SK-N-SH treated with all-trans-retinoic acid at 6 μM for 48 hours (cell line): ENCODE data around the gene IL15.
A peak's percentile ranks its signal among the peaks of the same experiment; 100 is the strongest.
"Not testable (repeated sequence)": the region's sequence is repeated elsewhere in the genome, so short reads cannot be mapped to it uniquely, and the experiment has no call there.

ENCODE experiments used
- ATAC-seq: fragments of 200-7000 bp; cut with Tn5 transposase; 3 replicates; pipeline ENCODE4 v1.9.1; 2020; ENCODE audit warnings: mild to moderate bottlenecking, moderate library complexity
- ARNTL ChIP-seq: fragments of 450-650 bp; formaldehyde crosslinking; IDR thresholded peaks from 2 replicates; pipeline ENCODE4 v1.5.0; 2020; ENCODE audit warnings: low read depth, mild to moderate bottlenecking, moderate library complexity, borderline replicate concordance
- BACH2 ChIP-seq: fragments of 250-450 bp; sonication (Bioruptor Pico); IDR thresholded peaks from 2 replicates; pipeline ENCODE4 v1.9.0; 2021; ENCODE audit warnings: mild to moderate bottlenecking, borderline replicate concordance
- CSDC2 ChIP-seq: fragments of 250-450 bp; sonication (Bioruptor Pico); IDR thresholded peaks from 2 replicates; pipeline ENCODE4 v1.5.0; 2020; ENCODE audit warnings: mild to moderate bottlenecking, moderate library complexity
- ESRRG ChIP-seq: fragments of 250-450 bp; sonication (Bioruptor Pico); IDR thresholded peaks from 2 replicates; pipeline ENCODE4 v1.6.1; 2021; ENCODE audit warnings: mild to moderate bottlenecking
- GLIS3 ChIP-seq: fragments of 250-450 bp; sonication (Bioruptor Pico); IDR thresholded peaks from 2 replicates; pipeline ENCODE4 v1.5.0; 2020; ENCODE audit warnings: mild to moderate bottlenecking, moderate library complexity
- OSR1 ChIP-seq: fragments of 250-450 bp; sonication (Bioruptor Pico); IDR thresholded peaks from 2 replicates; pipeline ENCODE4 v1.8.0; 2022; ENCODE audit warnings: moderate library complexity, mild to moderate bottlenecking, inconsistent platforms
- POU6F1 ChIP-seq: fragments of 250-450 bp; sonication (Bioruptor Pico); IDR thresholded peaks from 2 replicates; pipeline ENCODE4 v1.8.0; 2021; ENCODE audit warnings: low read depth, mild to moderate bottlenecking, moderate library complexity, borderline replicate concordance
- PPARA ChIP-seq: fragments of 250-450 bp; sonication (Bioruptor Pico); IDR thresholded peaks from 2 replicates; pipeline ENCODE4 v1.5.0; 2020; ENCODE audit warnings: mild to moderate bottlenecking, borderline replicate concordance
- RARB ChIP-seq: fragments of 250-450 bp; sonication (Bioruptor Pico); IDR thresholded peaks from 2 replicates; pipeline ENCODE4 v1.8.0; 2021; ENCODE audit warnings: mild to moderate bottlenecking, moderate library complexity
- TCF4 ChIP-seq: fragments of 250-450 bp; sonication (Bioruptor Pico); IDR thresholded peaks from 2 replicates; pipeline ENCODE4 v1.8.0; 2021; ENCODE audit warnings: mild to moderate bottlenecking, moderate library complexity, borderline replicate concordance
- TOX ChIP-seq: fragments of 250-450 bp; sonication (Bioruptor Pico); IDR thresholded peaks from 2 replicates; pipeline ENCODE4 v1.8.0; 2021; ENCODE audit warnings: mild to moderate bottlenecking, moderate library complexity, borderline replicate concordance
- ZC3H10 ChIP-seq: fragments of 250-450 bp; sonication (Bioruptor Pico); IDR thresholded peaks from 2 replicates; pipeline ENCODE4 v1.5.1; 2021; ENCODE audit warnings: mild to moderate bottlenecking, moderate library complexity
- ZFP3 ChIP-seq: fragments of 250-450 bp; sonication (Bioruptor Pico); IDR thresholded peaks from 2 replicates; pipeline ENCODE4 v1.5.0; 2020; ENCODE audit warnings: mild to moderate bottlenecking, moderate library complexity
- ZFP30 ChIP-seq: fragments of 450-650 bp; formaldehyde crosslinking; IDR thresholded peaks from 2 replicates; pipeline ENCODE4 v1.5.0; 2022; ENCODE audit warnings: mild to moderate bottlenecking, moderate library complexity
- ZNF565 ChIP-seq: fragments of 450-650 bp; formaldehyde crosslinking; conservative IDR thresholded peaks from 2 replicates; pipeline ENCODE4 v1.5.0; 2020; ENCODE audit warnings: low read depth, mild to moderate bottlenecking, moderate library complexity
- ZNF70 ChIP-seq: fragments of 450-650 bp; formaldehyde crosslinking; IDR thresholded peaks from 2 replicates; pipeline ENCODE4 v1.5.0; 2020; ENCODE audit warnings: mild to moderate bottlenecking, moderate library complexity
- ZNF8 ChIP-seq: fragments of 450-650 bp; formaldehyde crosslinking; IDR thresholded peaks from 2 replicates; pipeline ENCODE4 v1.5.0; 2020; ENCODE audit warnings: mild to moderate bottlenecking, moderate library complexity
- TF ChIP-seq, protein P1 (sequence below): fragments of 250-450 bp; sonication (Bioruptor Pico); IDR thresholded peaks from 2 replicates; pipeline ENCODE4 v1.5.0; 2020; ENCODE audit warnings: mild to moderate bottlenecking, moderate library complexity
- TF ChIP-seq, protein P2 (sequence below): fragments of 250-450 bp; sonication (Bioruptor Pico); IDR thresholded peaks from 2 replicates; pipeline ENCODE4 v1.8.0; 2020; ENCODE audit warnings: mild to moderate bottlenecking, moderate library complexity, borderline replicate concordance
- TF ChIP-seq, protein P3 (sequence below): fragments of 250-450 bp; sonication (Bioruptor Pico); IDR thresholded peaks from 2 replicates; pipeline ENCODE4 v1.5.1; 2021; ENCODE audit warnings: mild to moderate bottlenecking, moderate library complexity
- TF ChIP-seq, protein P4 (sequence below): fragments of 250-450 bp; sonication (Bioruptor Pico); IDR thresholded peaks from 2 replicates; pipeline ENCODE4 v1.5.1; 2020; ENCODE audit warnings: low read depth, mild to moderate bottlenecking, moderate library complexity

The IL15 gene

GRCh38 chr4:141599853-141600252 is 36.5 kb upstream of the IL15 start:
- peak; percentile 72 for ATAC-seq
- no peak for TF ChIP-seq ARNTL (CRISPR knock-in tag)
- TF ChIP-seq, protein P1, sequence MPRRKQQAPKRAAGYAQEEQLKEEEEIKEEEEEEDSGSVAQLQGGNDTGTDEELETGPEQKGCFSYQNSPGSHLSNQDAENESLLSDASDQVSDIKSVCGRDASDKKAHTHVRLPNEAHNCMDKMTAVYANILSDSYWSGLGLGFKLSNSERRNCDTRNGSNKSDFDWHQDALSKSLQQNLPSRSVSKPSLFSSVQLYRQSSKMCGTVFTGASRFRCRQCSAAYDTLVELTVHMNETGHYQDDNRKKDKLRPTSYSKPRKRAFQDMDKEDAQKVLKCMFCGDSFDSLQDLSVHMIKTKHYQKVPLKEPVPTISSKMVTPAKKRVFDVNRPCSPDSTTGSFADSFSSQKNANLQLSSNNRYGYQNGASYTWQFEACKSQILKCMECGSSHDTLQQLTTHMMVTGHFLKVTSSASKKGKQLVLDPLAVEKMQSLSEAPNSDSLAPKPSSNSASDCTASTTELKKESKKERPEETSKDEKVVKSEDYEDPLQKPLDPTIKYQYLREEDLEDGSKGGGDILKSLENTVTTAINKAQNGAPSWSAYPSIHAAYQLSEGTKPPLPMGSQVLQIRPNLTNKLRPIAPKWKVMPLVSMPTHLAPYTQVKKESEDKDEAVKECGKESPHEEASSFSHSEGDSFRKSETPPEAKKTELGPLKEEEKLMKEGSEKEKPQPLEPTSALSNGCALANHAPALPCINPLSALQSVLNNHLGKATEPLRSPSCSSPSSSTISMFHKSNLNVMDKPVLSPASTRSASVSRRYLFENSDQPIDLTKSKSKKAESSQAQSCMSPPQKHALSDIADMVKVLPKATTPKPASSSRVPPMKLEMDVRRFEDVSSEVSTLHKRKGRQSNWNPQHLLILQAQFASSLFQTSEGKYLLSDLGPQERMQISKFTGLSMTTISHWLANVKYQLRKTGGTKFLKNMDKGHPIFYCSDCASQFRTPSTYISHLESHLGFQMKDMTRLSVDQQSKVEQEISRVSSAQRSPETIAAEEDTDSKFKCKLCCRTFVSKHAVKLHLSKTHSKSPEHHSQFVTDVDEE (CRISPR knock-in tag), result no peak
- TF ChIP-seq, protein P2, sequence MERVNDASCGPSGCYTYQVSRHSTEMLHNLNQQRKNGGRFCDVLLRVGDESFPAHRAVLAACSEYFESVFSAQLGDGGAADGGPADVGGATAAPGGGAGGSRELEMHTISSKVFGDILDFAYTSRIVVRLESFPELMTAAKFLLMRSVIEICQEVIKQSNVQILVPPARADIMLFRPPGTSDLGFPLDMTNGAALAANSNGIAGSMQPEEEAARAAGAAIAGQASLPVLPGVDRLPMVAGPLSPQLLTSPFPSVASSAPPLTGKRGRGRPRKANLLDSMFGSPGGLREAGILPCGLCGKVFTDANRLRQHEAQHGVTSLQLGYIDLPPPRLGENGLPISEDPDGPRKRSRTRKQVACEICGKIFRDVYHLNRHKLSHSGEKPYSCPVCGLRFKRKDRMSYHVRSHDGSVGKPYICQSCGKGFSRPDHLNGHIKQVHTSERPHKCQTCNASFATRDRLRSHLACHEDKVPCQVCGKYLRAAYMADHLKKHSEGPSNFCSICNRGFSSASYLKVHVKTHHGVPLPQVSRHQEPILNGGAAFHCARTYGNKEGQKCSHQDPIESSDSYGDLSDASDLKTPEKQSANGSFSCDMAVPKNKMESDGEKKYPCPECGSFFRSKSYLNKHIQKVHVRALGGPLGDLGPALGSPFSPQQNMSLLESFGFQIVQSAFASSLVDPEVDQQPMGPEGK (CRISPR knock-in tag), result no peak
- TF ChIP-seq PPARA, result no peak
- TF ChIP-seq POU6F1, result no peak
- no peak for TF ChIP-seq ZC3H10 (CRISPR knock-in tag)
- no peak for TF ChIP-seq CSDC2 (CRISPR knock-in tag)
- no peak for TF ChIP-seq ZFP30 (CRISPR knock-in tag)
- TF ChIP-seq GLIS3 (CRISPR knock-in tag), result no peak
- no peak for TF ChIP-seq ZFP3 (CRISPR knock-in tag)
- TF ChIP-seq ZNF70 (CRISPR knock-in tag), result no peak
- no peak for TF ChIP-seq RARB (CRISPR knock-in tag)
- no peak for TF ChIP-seq ZNF8
- TF ChIP-seq TOX (CRISPR knock-in tag), result no peak
- no peak for TF ChIP-seq OSR1 (CRISPR knock-in tag)
- TF ChIP-seq, protein P3, sequence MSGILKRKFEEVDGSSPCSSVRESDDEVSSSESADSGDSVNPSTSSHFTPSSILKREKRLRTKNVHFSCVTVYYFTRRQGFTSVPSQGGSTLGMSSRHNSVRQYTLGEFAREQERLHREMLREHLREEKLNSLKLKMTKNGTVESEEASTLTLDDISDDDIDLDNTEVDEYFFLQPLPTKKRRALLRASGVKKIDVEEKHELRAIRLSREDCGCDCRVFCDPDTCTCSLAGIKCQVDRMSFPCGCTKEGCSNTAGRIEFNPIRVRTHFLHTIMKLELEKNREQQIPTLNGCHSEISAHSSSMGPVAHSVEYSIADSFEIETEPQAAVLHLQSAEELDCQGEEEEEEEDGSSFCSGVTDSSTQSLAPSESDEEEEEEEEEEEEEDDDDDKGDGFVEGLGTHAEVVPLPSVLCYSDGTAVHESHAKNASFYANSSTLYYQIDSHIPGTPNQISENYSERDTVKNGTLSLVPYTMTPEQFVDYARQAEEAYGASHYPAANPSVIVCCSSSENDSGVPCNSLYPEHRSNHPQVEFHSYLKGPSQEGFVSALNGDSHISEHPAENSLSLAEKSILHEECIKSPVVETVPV (CRISPR knock-in tag), result no peak
- no peak for TF ChIP-seq TCF4 (CRISPR knock-in tag)
- TF ChIP-seq ZNF565 (CRISPR knock-in tag), result no peak
- TF ChIP-seq, protein P4, sequence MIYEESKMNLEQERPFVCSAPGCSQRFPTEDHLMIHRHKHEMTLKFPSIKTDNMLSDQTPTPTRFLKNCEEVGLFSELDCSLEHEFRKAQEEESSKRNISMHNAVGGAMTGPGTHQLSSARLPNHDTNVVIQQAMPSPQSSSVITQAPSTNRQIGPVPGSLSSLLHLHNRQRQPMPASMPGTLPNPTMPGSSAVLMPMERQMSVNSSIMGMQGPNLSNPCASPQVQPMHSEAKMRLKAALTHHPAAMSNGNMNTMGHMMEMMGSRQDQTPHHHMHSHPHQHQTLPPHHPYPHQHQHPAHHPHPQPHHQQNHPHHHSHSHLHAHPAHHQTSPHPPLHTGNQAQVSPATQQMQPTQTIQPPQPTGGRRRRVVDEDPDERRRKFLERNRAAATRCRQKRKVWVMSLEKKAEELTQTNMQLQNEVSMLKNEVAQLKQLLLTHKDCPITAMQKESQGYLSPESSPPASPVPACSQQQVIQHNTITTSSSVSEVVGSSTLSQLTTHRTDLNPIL (CRISPR knock-in tag), result no peak

DNA sequence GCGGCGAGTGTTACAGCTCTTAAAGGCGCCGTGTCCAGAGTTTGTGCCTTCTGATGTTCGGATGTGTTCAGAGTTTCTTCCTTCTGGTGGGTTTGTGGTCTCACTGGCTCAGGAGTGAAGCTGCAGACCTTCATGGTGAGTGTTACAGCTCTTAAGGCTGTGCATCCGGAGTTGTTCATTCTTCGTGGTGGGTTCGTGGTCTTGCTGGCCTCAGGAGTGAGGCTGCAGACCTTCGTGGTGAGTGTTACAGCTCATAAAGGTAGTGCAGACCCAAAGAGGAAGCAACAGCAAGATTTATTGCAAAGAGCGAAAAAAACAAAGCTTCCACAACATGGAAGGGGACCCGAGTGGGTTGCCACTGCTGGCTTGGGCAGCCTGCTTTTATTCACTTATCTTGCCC is 31.7 kb upstream of the IL15 start:
- not testable (repeated sequence) for ATAC-seq

DNA sequence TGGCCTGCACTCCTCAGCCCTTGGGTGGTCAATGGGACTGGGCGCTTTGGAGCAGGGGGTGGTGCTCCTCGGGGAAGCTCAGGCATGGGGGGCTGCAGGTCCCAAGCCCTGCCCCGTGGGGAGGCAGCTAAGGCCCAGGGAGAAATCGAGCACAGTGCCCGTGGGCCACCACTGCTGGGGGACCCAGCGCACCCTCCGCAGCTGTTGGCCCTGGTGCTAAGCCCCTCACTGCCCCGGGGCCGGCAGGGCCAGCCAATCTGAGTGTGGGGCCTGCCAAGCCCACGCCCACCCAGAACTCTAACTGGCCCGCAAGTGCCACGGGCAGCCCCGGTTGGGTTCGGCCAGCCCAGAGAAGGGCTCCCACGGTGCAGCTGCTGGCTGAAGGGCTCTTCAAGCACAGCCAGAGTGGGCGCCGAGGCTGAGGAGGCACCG is 30.9 kb upstream of the IL15 start:
- no peak for ATAC-seq
- TF ChIP-seq PPARA (no peak), ZFP3 (CRISPR knock-in tag) (no peak), TCF4 (CRISPR knock-in tag) (no peak), BACH2 (CRISPR knock-in tag) (no peak), ZNF8 (no peak), ESRRG (CRISPR knock-in tag) (no peak), ZFP30 (CRISPR knock-in tag) (no peak), ZC3H10 (CRISPR knock-in tag) (no peak)
- TF ChIP-seq, protein P4 (CRISPR knock-in tag), result no peak
- TF ChIP-seq, protein P3 (CRISPR knock-in tag), result no peak
